ENCODE data around the gene ABCA6. TPM values are rescaled to one million over a fixed set of nuclear protein-coding genes. Genes with fewer than 3 reads are reported as not detected.
"Not testable (repeated sequence)": the region's sequence is repeated elsewhere in the genome, so short reads cannot be mapped to it uniquely, and the experiment has no call there.

The ABCA6 gene
- total RNA-seq, 3 donors from 2014 or later (not counting 1 experiment from before 2014, with no cell fraction given): 0.45 to 1.6 (median 0.75) TPM

- Histone ChIP-seq H3K36me3 (ENCODE audit: control insufficient read depth, insufficient read depth, low read length) (no peaks in the 10 kb centered on the region), H3K27me3 (ENCODE audit: control insufficient read depth, insufficient read depth, low read length) (no peaks in the 10 kb centered on the region), H3K9me3 (ENCODE audit: control insufficient read depth, insufficient read depth, low read length) (no peaks in the 10 kb centered on the region), H3K4me1 (ENCODE audit: control insufficient read depth, insufficient read depth, low read length) (no peaks in the 10 kb centered on the region), H3K27ac (ENCODE audit: low read length) (no peak overlapping the region), H3K4me3 (ENCODE audit: low read length) (no peak overlapping the region)
- Mint-ChIP-seq H3K27me3 (ENCODE audit: low read depth in 2 of 2) (no peaks in the 10 kb centered on the region), H3K27ac (no peak overlapping the region), H3K9me3 (no peaks in the 10 kb centered on the region), H3K36me3 (no peaks in the 10 kb centered on the region), H3K4me1 (no peaks in the 10 kb centered on the region), H3K4me3 (no peak overlapping the region)
- ATAC-seq: no peak
- DNase-seq: no peak
- 93% methylated on average over 4 of the region's 4 CpGs for WGBS (ENCODE audit: insufficient coverage)
- intact Hi-C loops (cut with micrococcal nuclease): no loop called here
- no peak for TF ChIP-seq CTCF (IDR thresholded peaks at IDR 0.05)
These were observed 33.5 kb upstream of the ABCA6 start for GRCh38 chr17:69175262-69175624.

GRCh38 chr17:69173118-69173517, 31.4 kb upstream of the ABCA6 start:
- Histone ChIP-seq H3K4me1 (ENCODE audit: control insufficient read depth, insufficient read depth, low read length) (no peaks in the 10 kb centered on the region), H3K27me3 (ENCODE audit: control insufficient read depth, insufficient read depth, low read length) (no peaks in the 10 kb centered on the region), H3K27ac (ENCODE audit: low read length) (no peak overlapping the region), H3K9me3 (ENCODE audit: control insufficient read depth, insufficient read depth, low read length) (no peaks in the 10 kb centered on the region), H3K4me3 (ENCODE audit: low read length) (no peak overlapping the region), H3K36me3 (ENCODE audit: control insufficient read depth, insufficient read depth, low read length) (no peaks in the 10 kb centered on the region)
- Mint-ChIP-seq H3K27ac (no peak overlapping the region), H3K4me1 (no peaks in the 10 kb centered on the region), H3K4me3 (no peak overlapping the region), H3K36me3 (no peaks in the 10 kb centered on the region), H3K27me3 (ENCODE audit: low read depth in 2 of 2) (no peaks in the 10 kb centered on the region), H3K9me3 (no peaks in the 10 kb centered on the region)
- TF ChIP-seq CTCF (IDR thresholded peaks at IDR 0.05): no peak
- intact Hi-C loops (cut with micrococcal nuclease): no loop called here
- ATAC-seq (no peak), DNase-seq (no peak)
- 100% methylated on average over 1 of the region's 2 CpGs for WGBS (ENCODE audit: insufficient coverage)

GRCh38 chr17:69170377-69170776, 28.7 kb upstream of the ABCA6 start:
- TF ChIP-seq CTCF (IDR thresholded peaks at IDR 0.05): no peak
- no peak overlapping the region for H3K27ac ChIP-seq (ENCODE audit: low read length)

GRCh38 chr17:69168642-69169041, 26.9 kb upstream of the ABCA6 start:
- H3K27ac ChIP-seq (ENCODE audit: low read length); H3K27ac Mint-ChIP-seq; H3K36me3 ChIP-seq (ENCODE audit: control insufficient read depth, insufficient read depth, low read length); H3K9me3 ChIP-seq (ENCODE audit: control insufficient read depth, insufficient read depth, low read length); H3K4me1 Mint-ChIP-seq; ATAC-seq; intact Hi-C loops (cut with micrococcal nuclease); H3K4me1 ChIP-seq (ENCODE audit: control insufficient read depth, insufficient read depth, low read length); H3K4me3 ChIP-seq (ENCODE audit: low read length); H3K27me3 ChIP-seq (ENCODE audit: control insufficient read depth, insufficient read depth, low read length); H3K27me3 Mint-ChIP-seq (ENCODE audit: low read depth in 2 of 2); DNase-seq; H3K9me3 Mint-ChIP-seq; H3K36me3 Mint-ChIP-seq; H3K4me3 Mint-ChIP-seq: not testable (repeated sequence)

More at GRCh38 chr17:69170377-69170776, 28.7 kb upstream of the ABCA6 start:
- DNase-seq (no peak), ATAC-seq (no peak)
- no peaks in the 10 kb centered on the region for H3K4me1 ChIP-seq (ENCODE audit: control insufficient read depth, insufficient read depth, low read length)
- no peaks in the 10 kb centered on the region for H3K36me3 ChIP-seq (ENCODE audit: control insufficient read depth, insufficient read depth, low read length)
- no peaks in the 10 kb centered on the region for H3K27me3 ChIP-seq (ENCODE audit: control insufficient read depth, insufficient read depth, low read length)
- Mint-ChIP-seq H3K4me3 (no peak overlapping the region), H3K9me3 (no peaks in the 10 kb centered on the region), H3K27ac (no peak overlapping the region), H3K27me3 (ENCODE audit: low read depth in 2 of 2) (no peaks in the 10 kb centered on the region), H3K4me1 (no peaks in the 10 kb centered on the region), H3K36me3 (no peaks in the 10 kb centered on the region)
- intact Hi-C loops (cut with micrococcal nuclease): no loop called here
- no peaks in the 10 kb centered on the region for H3K9me3 ChIP-seq (ENCODE audit: control insufficient read depth, insufficient read depth, low read length)
- H3K4me3 ChIP-seq (ENCODE audit: low read length): no peak overlapping the region

Measured in natural killer cell (primary cell).